Measurements from ENCODE around the gene IHH. TPM values are rescaled to one million over a fixed set of nuclear protein-coding genes. Genes with fewer than 3 reads are reported as not detected.
A peak's percentile ranks its signal among the peaks of the same experiment; 100 is the strongest.

Gene IHH
- total and polyA plus RNA-seq, 2 of the 8 experiments (the other 6 are each of a cell fraction or from before 2014, with no cell fraction given): 0.03 TPM; not detected in 1

DNA sequence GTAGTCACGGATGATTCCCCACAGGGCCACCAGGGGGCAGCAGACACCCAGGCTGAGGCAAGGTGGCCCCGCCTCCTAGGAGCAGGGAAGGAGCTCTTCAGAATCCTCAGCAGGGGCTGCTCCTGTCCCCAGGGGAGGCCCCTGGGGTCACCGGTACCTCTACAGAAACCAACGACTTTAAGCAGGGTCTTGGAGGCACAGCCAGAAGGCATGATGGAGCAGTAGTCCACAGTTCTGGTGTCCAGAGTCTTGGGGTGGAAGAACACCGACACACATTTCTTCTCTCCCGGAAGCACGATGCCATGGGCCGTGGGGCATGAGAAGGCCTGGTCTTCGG, 30.9 kb downstream of the IHH start:
- no peaks in the 10 kb centered on the region; a peak in 1 of 7 replicates for H3K27me3 ChIP-seq (replicated peaks in 1 of 4; ENCODE audit: control insufficient read depth in 3 of 4, extremely low read depth in 1 of 4, insufficient read depth in 3 of 4, low read length in 3 of 4)
- H2AK5ac ChIP-seq (ENCODE audit: low read depth, low read length): no peak overlapping the region
- H4K8ac ChIP-seq (ENCODE audit: extremely low read depth, insufficient read depth, low read length): no peak overlapping the region
- H3K79me1 ChIP-seq (ENCODE audit: low read depth, low read length): no peaks in the 10 kb centered on the region
- no peak overlapping the region; a peak in 1 of 4 replicates for H3K4me2 ChIP-seq (ENCODE audit: insufficient read depth in 1 of 2, low read depth in 2 of 2, low read length in 2 of 2)
- H4K91ac ChIP-seq (replicated peaks; ENCODE audit: insufficient read length, low read length): no peak overlapping the region
- no peak overlapping the region for H3K4me3 ChIP-seq (ENCODE audit: extremely low read depth in 1 of 4, insufficient read depth in 2 of 4, low read depth in 3 of 4, low read length in 4 of 4)
- H3K9me3 ChIP-seq (ENCODE audit: insufficient read depth in 2 of 2, low read depth in 1 of 2, low read length in 1 of 2): no peaks in the 10 kb centered on the region
- H2BK5ac ChIP-seq (ENCODE audit: low read depth, low read length): no peak overlapping the region
- H3K56ac ChIP-seq (replicated peaks; ENCODE audit: insufficient read length, low read depth, low read length): no peak overlapping the region
- H3K79me2 ChIP-seq (ENCODE audit: control insufficient read depth in 1 of 2, insufficient read depth in 2 of 2, low read length in 2 of 2): no peaks in the 10 kb centered on the region
- no peak overlapping the region for H2BK15ac ChIP-seq (ENCODE audit: low read length)
- H2BK120ac ChIP-seq (replicated peaks; ENCODE audit: low read depth, low read length): no peak overlapping the region
- FAIRE-seq (peak; percentile 73), DNase-seq (ENCODE audit: low read depth in 1 of 2, low spot score in 2 of 2) (peak; percentile 54 to 95)
- H3K27ac ChIP-seq (ENCODE audit: low read depth, low read length): no peak overlapping the region
- H3K4ac ChIP-seq (replicated peaks; ENCODE audit: insufficient read length, low read depth, low read length): no peak overlapping the region
- H3K4me1 ChIP-seq (replicated peaks in 1 of 4; ENCODE audit: control insufficient read depth in 3 of 4, insufficient read depth in 4 of 4, low read length in 3 of 4): peaks cover 0 to 3% (median under 1%) of the 10 kb centered on the region in 4 experiments; a peak in 2 of 7 replicates
- H3K36me3 ChIP-seq (ENCODE audit: control insufficient read depth in 2 of 4, insufficient read depth in 4 of 4, low read length in 3 of 4): no peaks in the 10 kb centered on the region
- no peaks in the 10 kb centered on the region for H3K23me2 ChIP-seq (ENCODE audit: low read depth, low read length)
- 56% methylated on average over 9 of the region's 9 CpGs; no CpG with 5 or more reads in 1 of the 2 experiments for WGBS, 2 experiments (ENCODE audit: extremely low coverage in 1 of 2, insufficient coverage in 1 of 2, insufficient read length in 1 of 2, insufficient replicate concordance in 2 of 2, low coverage in 1 of 2, low lambda C conversion rate in 2 of 2, missing lambda C conversion rate in 1 of 2)
- H3K18ac ChIP-seq (ENCODE audit: extremely low read depth, low read length): no peak overlapping the region
- no peak overlapping the region for H2BK20ac ChIP-seq (ENCODE audit: low read length)
- H3K23ac ChIP-seq (ENCODE audit: insufficient read length): no peak overlapping the region
- H3K14ac ChIP-seq (ENCODE audit: insufficient read length): no peak overlapping the region
- H3K9ac ChIP-seq (replicated peaks in 1 of 4; ENCODE audit: extremely low read depth in 1 of 4, low read depth in 3 of 4, low read length in 3 of 4): no peak overlapping the region
- H4K5ac ChIP-seq (ENCODE audit: insufficient read length, low read depth, low read length): no peak overlapping the region
- ChIA-PET CTCF (ENCODE audit: partially characterized antibody) (interaction anchor here (0.6 to 45.5 kb wide), 41 partner anchors 8 to 375 kb away, joined by 3 to 1006 read pairs (median 5); partner anchors contain the start of genes CFAP65, CRYBA2, IHH and NHEJ1), POLR2A (ENCODE audit: partially characterized antibody) (interaction anchor here (1.0 kb wide), 1 partner anchor 9 kb away, joined by 3 read pairs; no protein-coding TSS in a partner anchor)
- H2BK12ac ChIP-seq (ENCODE audit: low read depth, low read length): no peak overlapping the region
- H2AFZ ChIP-seq (ENCODE audit: low read length): peak overlapping the region; percentile 96; the same call in 1 of the 2 replicates
- H4K20me1 ChIP-seq (replicated peaks in 1 of 2; ENCODE audit: control insufficient read depth in 1 of 2, insufficient read depth in 2 of 2, low read length in 2 of 2): peaks cover 0 to 2% of the 10 kb centered on the region in 2 experiments
- TF ChIP-seq RAD21 (IDR thresholded peaks at IDR 0.05 in 1 of 2, conservative IDR thresholded peaks at IDR 0.05 in 1 of 2; ENCODE audit: low read depth in 2 of 2, low read length in 2 of 2) (peak; percentile 90 to 92), TAF7 (optimal IDR thresholded peaks at IDR 0.05; ENCODE audit: borderline replicate concordance, low read depth, low read length) (no peak), TCF12 (IDR thresholded peaks at IDR 0.05; ENCODE audit: low read depth, low read length) (no peak), RFX5 (IDR thresholded peaks at IDR 0.05; ENCODE audit: borderline replicate concordance, low read depth, low read length) (no peak), YY1 (IDR thresholded peaks at IDR 0.05; ENCODE audit: low read depth, low read length) (0 out of 2 replicates have a peak, but pooled peaks have one; percentile 37), NRF1 (IDR thresholded peaks at IDR 0.05; ENCODE audit: low read depth, low read length) (no peak), HDAC6 (IDR thresholded peaks at IDR 0.05; ENCODE audit: low read depth, low read length) (no peak), SUZ12 (IDR thresholded peaks at IDR 0.05; ENCODE audit: low read length) (no peak), RBBP5 (IDR thresholded peaks at IDR 0.05; ENCODE audit: borderline replicate concordance, low read depth, low read length) (no peak)
- TF ChIP-seq, protein P1, sequence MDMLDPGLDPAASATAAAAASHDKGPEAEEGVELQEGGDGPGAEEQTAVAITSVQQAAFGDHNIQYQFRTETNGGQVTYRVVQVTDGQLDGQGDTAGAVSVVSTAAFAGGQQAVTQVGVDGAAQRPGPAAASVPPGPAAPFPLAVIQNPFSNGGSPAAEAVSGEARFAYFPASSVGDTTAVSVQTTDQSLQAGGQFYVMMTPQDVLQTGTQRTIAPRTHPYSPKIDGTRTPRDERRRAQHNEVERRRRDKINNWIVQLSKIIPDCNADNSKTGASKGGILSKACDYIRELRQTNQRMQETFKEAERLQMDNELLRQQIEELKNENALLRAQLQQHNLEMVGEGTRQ (IDR thresholded peaks at IDR 0.05; ENCODE audit: low read length): no peak

Data from H1 (cell line).